LNCaP clone FGC (cell line): ENCODE results near the gene IL1A.

Experiments used
- DNase-seq: peaks from one replicate; pipeline ENCODE4 v3.0.0-alpha.2; 2011; ENCODE audit warnings: low read depth
- H3K4me3 ChIP-seq: 2 replicates; pipeline ENCODE4 v1.5.1; 2011; ENCODE audit warnings: mild to moderate bottlenecking, low read depth, low read length, control low read depth
- CTCF ChIP-seq: IDR thresholded peaks from 2 replicates; pipeline ENCODE4 v1.5.1; 2012; ENCODE audit warnings: mild to moderate bottlenecking; ENCODE audit not compliant: control insufficient read depth, insufficient read depth; ENCODE audit errors: extremely low read depth

Gene IL1A

GRCh38 chr2:112825706-112826105 lies 41.4 kb upstream of the IL1A start:
- no peak for TF ChIP-seq CTCF
- no peak overlapping the region for H3K4me3 ChIP-seq
- no peak for DNase-seq

- DNase-seq, result no peak
- TF ChIP-seq CTCF, result no peak
- no peak overlapping the region for H3K4me3 ChIP-seq
Measured at GRCh38 chr2:112824694-112825085, 40.4 kb upstream of the IL1A start.

GRCh38 chr2:112821682-112822081 lies 37.4 kb upstream of the IL1A start:
- DNase-seq, result no peak
- TF ChIP-seq CTCF, result no peak
- H3K4me3 ChIP-seq, result no peak overlapping the region

GRCh38 chr2:112821142-112821541 lies 36.8 kb upstream of the IL1A start:
- DNase-seq, result no peak
- no peak for TF ChIP-seq CTCF
- no peak overlapping the region for H3K4me3 ChIP-seq

- no peak for TF ChIP-seq CTCF
- no peak overlapping the region for H3K4me3 ChIP-seq
- no peak for DNase-seq
Measured at GRCh38 chr2:112820343-112820742, 36.0 kb upstream of the IL1A start.

- TF ChIP-seq CTCF, result no peak
- DNase-seq, result no peak
- H3K4me3 ChIP-seq, result no peak overlapping the region
Measured at GRCh38 chr2:112819081-112819480, 34.8 kb upstream of the IL1A start.

- H3K4me3 ChIP-seq, result no peak overlapping the region
- TF ChIP-seq CTCF, result no peak
- no peak for DNase-seq
Measured at GRCh38 chr2:112818094-112818902, 34.0 kb upstream of the IL1A start.
